K562 (cell line): ENCODE measurements around the gene EHBP1L1. TPM values are rescaled to one million over a fixed set of nuclear protein-coding genes. Genes with fewer than 3 reads are reported as not detected.
A peak's percentile ranks its signal among the peaks of the same experiment; 100 is the strongest.

Experiments used
- ATAC-seq: fragments of 200-7000 bp; cut with Tn5 transposase; 3 replicates; pipeline ENCODE4 v1.9.1; 2020; ENCODE audit warnings: moderate library complexity
- BruUV-seq: library from RNA; stranded (reverse); fragments of 400-500 nt; replicated peaks from 2 replicates; lab custom pipeline; 2021; lab: Mats Ljungman, UMichigan
- CTCF ChIA-PET: fragments of 300-600 bp; formaldehyde crosslinking; extraction: SDS; loops from one replicate; lab custom pipeline; 2021; ENCODE audit warnings: low intra/inter-chr PET ratio; lab: Yijun Ruan, JAX
- POLR2A ChIA-PET: fragments of 300-600, 350-650 bp; sonication (Branson Sonifier 250); formaldehyde crosslinking; extraction: SDS; loops from one replicate; lab custom pipeline; 2021; ENCODE audit warnings: antibody characterized with exemption, inconsistent platforms; lab: Yijun Ruan, JAX
- DNase-seq, 4 experiments: peaks; one replicate each; pipeline versions ENCODE4 v3.0.0 to v3.0.0-alpha.2; 2011 to 2018; ENCODE audit warnings: low spot score in 3 of 4, mixed read lengths in 3 of 4; ENCODE audit errors: extremely low read depth in 1 of 4
- FAIRE-seq: peaks from 2 replicates; lab custom pipeline; 2011; peaks lifted over from hg19 to GRCh38; lab: Jason Lieb, UNC
- H2AFZ ChIP-seq: 2 replicates; pipeline ENCODE4 v1.6.0; 2011; ENCODE audit warnings: low read depth, low read length, control low read depth, inconsistent platforms
- H3K27ac ChIP-seq: fragments of 200-600 bp; 3 replicates; pipeline ENCODE4 v1.8.0; 2011; ENCODE audit warnings: low read depth, mild to moderate bottlenecking, control low read depth, inconsistent platforms, low read length, moderate library complexity, mixed read lengths; ENCODE audit errors: extremely low read depth
- H3K27me3 ChIP-seq, 2 experiments: fragments of 300-600 bp in 1 of 2; 2 replicates in 1 of 2; 3 replicates in 1 of 2; pipeline versions ENCODE4 v1.6.0 to v1.8.0; 2011; ENCODE audit warnings: inconsistent platforms in 2 of 2, low read length in 2 of 2, mild to moderate bottlenecking in 1 of 2, mixed read lengths in 1 of 2, moderate library complexity in 1 of 2; ENCODE audit not compliant: control insufficient read depth in 2 of 2, insufficient read depth in 2 of 2
- H3K36me3 ChIP-seq: fragments of 300-600 bp; 3 replicates; pipeline ENCODE4 v1.8.0; 2011; ENCODE audit warnings: mild to moderate bottlenecking, low read length, inconsistent platforms; ENCODE audit not compliant: control insufficient read depth, insufficient read depth
- H3K4me1 ChIP-seq, 2 experiments: fragments of 200-600 bp in 1 of 2; replicated peaks in 1 of 2; 2 replicates in 1 of 2; 3 replicates in 1 of 2; pipeline versions ENCODE4 v1.5.1 to v1.8.0; 2011; ENCODE audit warnings: inconsistent platforms in 2 of 2, low read length in 2 of 2, mild to moderate bottlenecking in 1 of 2, mixed read lengths in 1 of 2, moderate library complexity in 1 of 2; ENCODE audit not compliant: control insufficient read depth in 2 of 2, insufficient read depth in 2 of 2
- H3K4me2 ChIP-seq: 2 replicates; pipeline ENCODE4 v1.6.1; 2011; ENCODE audit warnings: low read length, control low read depth, inconsistent platforms, mixed read lengths; ENCODE audit not compliant: insufficient read depth
- H3K4me3 ChIP-seq: fragments of 200-600 bp; sonication (generic), shearing (Covaris generic); 2 replicates; pipeline ENCODE4 v1.5.1; 2016; ENCODE audit warnings: control low read depth, inconsistent platforms
- H3K79me2 ChIP-seq: fragments of 200-600 bp; 3 replicates; pipeline ENCODE4 v1.8.0; 2011; ENCODE audit warnings: low read length, inconsistent platforms; ENCODE audit not compliant: control insufficient read depth, insufficient read depth
- H3K9ac ChIP-seq, 2 experiments: 2 replicates each; pipeline versions ENCODE4 v1.6.0 to v1.6.1; 2011; ENCODE audit warnings: low read depth in 2 of 2, low read length in 2 of 2, control low read depth in 1 of 2, inconsistent platforms in 1 of 2, mild to moderate bottlenecking in 1 of 2, mixed read lengths in 1 of 2; ENCODE audit not compliant: insufficient read depth in 1 of 2
- H3K9me1 ChIP-seq: one replicate; pipeline ENCODE4 v1.6.0; 2011; ENCODE audit warnings: inconsistent platforms, mild to moderate bottlenecking, low read length, moderate library complexity; ENCODE audit not compliant: control insufficient read depth, insufficient read depth
- H3K9me3 ChIP-seq: replicated peaks from 2 replicates; pipeline ENCODE4 v1.5.1; 2011; ENCODE audit warnings: low read depth, low read length, inconsistent platforms; ENCODE audit not compliant: control insufficient read depth, insufficient read depth
- H4K20me1 ChIP-seq: replicated peaks from 2 replicates; pipeline ENCODE4 v1.6.1; 2011; ENCODE audit warnings: low read length, inconsistent platforms, mixed read lengths; ENCODE audit not compliant: control insufficient read depth, insufficient read depth
- CAMTA2 ChIP-seq: fragments of 250-450 bp; sonication (Bioruptor Pico); conservative IDR thresholded peaks from 2 replicates; pipeline ENCODE4 v1.5.1; 2022
- CBFB ChIP-seq: sonication (generic); formaldehyde crosslinking; IDR thresholded peaks from 2 replicates; pipeline ENCODE4 v1.4.0; 2020; ENCODE audit warnings: mild to moderate bottlenecking, missing genetic modification reagents
- CTCF ChIP-seq, 3 experiments: IDR thresholded peaks in 2 of 3; conservative IDR thresholded peaks in 1 of 3; 2 replicates each; pipeline ENCODE4 v1.5.1; 2011 to 2012; ENCODE audit warnings: low read length in 3 of 3, mild to moderate bottlenecking in 3 of 3, control low read depth in 2 of 3, improper control_type of control experiment in 1 of 3, inconsistent platforms in 1 of 3, low read depth in 1 of 3, mixed read lengths in 1 of 3, moderate library complexity in 1 of 3; ENCODE audit not compliant: insufficient read depth in 2 of 3
- HMG20B ChIP-seq: fragments of 250-450 bp; sonication (Bioruptor Pico); IDR thresholded peaks from 2 replicates; pipeline ENCODE4 v1.5.0; 2021; ENCODE audit warnings: mild to moderate bottlenecking
- VEZF1 ChIP-seq: fragments of 200-800 bp; sonication (Bioruptor generic); IDR thresholded peaks from 2 replicates; pipeline ENCODE4 v1.6.1; 2017; ENCODE audit warnings: missing genetic modification characterization, missing compliant biosample characterization
- ZNF507 ChIP-seq: conservative IDR thresholded peaks from 2 replicates; pipeline ENCODE4 v1.6.1; 2017; ENCODE audit warnings: missing genetic modification characterization, missing compliant biosample characterization
- whole genome bisulfite sequencing: fragments of 100-300 bp; shearing (Covaris generic); methylation state at CpG from one replicate; pipeline ENCODE4 v1.1.6; 2016; ENCODE audit warnings: low coverage, mixed read lengths; ENCODE audit not compliant: insufficient coverage; ENCODE audit errors: missing lambda C conversion rate; 5-methylcytosine and 5-hydroxymethylcytosine counted together
- in situ Hi-C: fragments of 300-500 bp; cut with MboI; formaldehyde crosslinking; loops from 4 replicates; pipeline ENCODE4 v1.15.0; 2018; ENCODE audit warnings: inconsistent platforms, mixed read lengths
- intact Hi-C: fragments of 100-400 bp; cut with micrococcal nuclease; formaldehyde crosslinking; loops from 2 replicates; pipeline ENCODE4 v1.14.2; 2022
- polyA plus RNA-seq, 8 experiments: library from polyadenylated mRNA; depleted of rRNA in 4 of 8; stranded (reverse) in 5 of 8; unstranded in 3 of 8; fragments of >200 nt; fragmentation: Nextera tagmentation in 2 of 8; fragmentation: Illumina TruSeq in 1 of 8; extraction: Ambion mirVana in 2 of 8; extraction: Trizol in 1 of 8; gene quantifications; 2 replicates each; pipeline versions ENCODE4 v1.2.1 to v1.2.3, GENCODE V29; 2011 to 2014; ENCODE audit warnings: inconsistent platforms in 1 of 8, missing spikeins in 1 of 8
- total RNA-seq, 7 experiments: library from RNA; depleted of rRNA in 6 of 7; stranded (reverse); fragments of >200 nt in 6 of 7; fragmentation: Illumina TruSeq in 2 of 7; extraction: Trizol in 2 of 7; gene quantifications; 2 replicates each; pipeline versions ENCODE4 v1.2.1 to v1.2.3, GENCODE V29; 2011 to 2021; ENCODE audit warnings: low replicate concordance in 1 of 7
- TF ChIP-seq, protein P1 (sequence below): fragments of 150-350 bp; IDR thresholded peaks from 2 replicates; pipeline ENCODE4 v1.6.1; 2014; ENCODE audit warnings: low read depth, mild to moderate bottlenecking, low read length, borderline replicate concordance
- TF ChIP-seq, protein P2 (sequence below): fragments of 450-650 bp; formaldehyde crosslinking; IDR thresholded peaks from 2 replicates; pipeline ENCODE4 v1.4.0; 2022; ENCODE audit warnings: missing genetic modification characterization

Gene EHBP1L1
- total and polyA plus RNA-seq, 9 of the 15 experiments (the other 6 are each of a cell fraction or from before 2014, with no cell fraction given) = 0.03 to 87.1 (median 26.3) TPM

GRCh38 chr11:65555693-65556231 is 20.1 kb upstream of the EHBP1L1 start:
- DNase-seq (peak in 3 of 4 experiments; percentile 54 to 71 (median 57)), FAIRE-seq (no peak), ATAC-seq (no peak)
- BruUV-seq = no TSS peak
- in situ Hi-C loops (no loop called here), intact Hi-C loops (no loop called here)
- Histone ChIP-seq H3K9ac (peak overlapping the region in 1 of 2 experiments; percentile 53; a peak in 2 of 4 replicates), H3K4me3 (no peak overlapping the region), H3K27me3 (no peaks in the 10 kb centered on the region), H4K20me1 (0 out of 2 replicates have a peak, but pooled peaks cover 8% of the 10 kb centered on the region), H3K4me2 (no peak overlapping the region), H2AFZ (no peak overlapping the region), H3K79me2 (no peaks in the 10 kb centered on the region), H3K9me1 (no peaks in the 10 kb centered on the region), H3K9me3 (no peaks in the 10 kb centered on the region), H3K27ac (no peak overlapping the region), H3K4me1 (peaks cover 73 to 92% of the 10 kb centered on the region in 2 experiments), H3K36me3 (no peaks in the 10 kb centered on the region)
- ChIA-PET CTCF (no interaction called here), POLR2A (interaction anchor here (1.2 kb wide), 1 partner anchor 56 kb away, joined by 3 read pairs; no protein-coding TSS in a partner anchor)
- 14% methylated on average over 1 of the region's 6 CpGs for WGBS
- peak; percentile 64; the same call in 1 of the 2 replicates for TF ChIP-seq CBFB (CRISPR knock-in tag)
- 0 out of 2 replicates have a peak, but pooled peaks have one; percentile 36 for TF ChIP-seq VEZF1 (CRISPR knock-in tag)
- TF ChIP-seq ZNF507 (tag) = no peak
- TF ChIP-seq, protein P1, sequence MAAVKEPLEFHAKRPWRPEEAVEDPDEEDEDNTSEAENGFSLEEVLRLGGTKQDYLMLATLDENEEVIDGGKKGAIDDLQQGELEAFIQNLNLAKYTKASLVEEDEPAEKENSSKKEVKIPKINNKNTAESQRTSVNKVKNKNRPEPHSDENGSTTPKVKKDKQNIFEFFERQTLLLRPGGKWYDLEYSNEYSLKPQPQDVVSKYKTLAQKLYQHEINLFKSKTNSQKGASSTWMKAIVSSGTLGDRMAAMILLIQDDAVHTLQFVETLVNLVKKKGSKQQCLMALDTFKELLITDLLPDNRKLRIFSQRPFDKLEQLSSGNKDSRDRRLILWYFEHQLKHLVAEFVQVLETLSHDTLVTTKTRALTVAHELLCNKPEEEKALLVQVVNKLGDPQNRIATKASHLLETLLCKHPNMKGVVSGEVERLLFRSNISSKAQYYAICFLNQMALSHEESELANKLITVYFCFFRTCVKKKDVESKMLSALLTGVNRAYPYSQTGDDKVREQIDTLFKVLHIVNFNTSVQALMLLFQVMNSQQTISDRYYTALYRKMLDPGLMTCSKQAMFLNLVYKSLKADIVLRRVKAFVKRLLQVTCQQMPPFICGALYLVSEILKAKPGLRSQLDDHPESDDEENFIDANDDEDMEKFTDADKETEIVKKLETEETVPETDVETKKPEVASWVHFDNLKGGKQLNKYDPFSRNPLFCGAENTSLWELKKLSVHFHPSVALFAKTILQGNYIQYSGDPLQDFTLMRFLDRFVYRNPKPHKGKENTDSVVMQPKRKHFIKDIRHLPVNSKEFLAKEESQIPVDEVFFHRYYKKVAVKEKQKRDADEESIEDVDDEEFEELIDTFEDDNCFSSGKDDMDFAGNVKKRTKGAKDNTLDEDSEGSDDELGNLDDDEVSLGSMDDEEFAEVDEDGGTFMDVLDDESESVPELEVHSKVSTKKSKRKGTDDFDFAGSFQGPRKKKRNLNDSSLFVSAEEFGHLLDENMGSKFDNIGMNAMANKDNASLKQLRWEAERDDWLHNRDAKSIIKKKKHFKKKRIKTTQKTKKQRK = no peak
- TF ChIP-seq CTCF (IDR thresholded peaks at IDR 0.05 in 2 of 3, conservative IDR thresholded peaks at IDR 0.05 in 1 of 3; ENCODE audit: insufficient read depth in 2 of 3, low read depth in 1 of 3, low read length in 3 of 3) = no peak
- no peak for TF ChIP-seq HMG20B
- no peak for TF ChIP-seq CAMTA2
- TF ChIP-seq, protein P2, sequence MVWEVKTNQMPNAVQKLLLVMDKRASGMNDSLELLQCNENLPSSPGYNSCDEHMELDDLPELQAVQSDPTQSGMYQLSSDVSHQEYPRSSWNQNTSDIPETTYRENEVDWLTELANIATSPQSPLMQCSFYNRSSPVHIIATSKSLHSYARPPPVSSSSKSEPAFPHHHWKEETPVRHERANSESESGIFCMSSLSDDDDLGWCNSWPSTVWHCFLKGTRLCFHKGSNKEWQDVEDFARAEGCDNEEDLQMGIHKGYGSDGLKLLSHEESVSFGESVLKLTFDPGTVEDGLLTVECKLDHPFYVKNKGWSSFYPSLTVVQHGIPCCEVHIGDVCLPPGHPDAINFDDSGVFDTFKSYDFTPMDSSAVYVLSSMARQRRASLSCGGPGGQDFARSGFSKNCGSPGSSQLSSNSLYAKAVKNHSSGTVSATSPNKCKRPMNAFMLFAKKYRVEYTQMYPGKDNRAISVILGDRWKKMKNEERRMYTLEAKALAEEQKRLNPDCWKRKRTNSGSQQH (CRISPR knock-in tag) = no peak
